GM12875 (cell line): ENCODE measurements around the gene CROCC2.

Source experiments
- H3K4me3 ChIP-seq: one replicate; pipeline ENCODE4 v1.5.1; 2011; ENCODE audit warnings: low read depth, low read length, control low read depth
- CTCF ChIP-seq: IDR thresholded peaks from 2 replicates; pipeline ENCODE4 v1.5.1; 2011; ENCODE audit warnings: low read depth, mild to moderate bottlenecking, control low read depth, inconsistent platforms, low read length, moderate library complexity, borderline replicate concordance; ENCODE audit not compliant: insufficient read depth

Gene CROCC2

GRCh38 chr2:240982821-240983281 is 76.7 kb downstream of the CROCC2 start:
- TF ChIP-seq CTCF, result no peak
- no peak overlapping the region for H3K4me3 ChIP-seq

DNA sequence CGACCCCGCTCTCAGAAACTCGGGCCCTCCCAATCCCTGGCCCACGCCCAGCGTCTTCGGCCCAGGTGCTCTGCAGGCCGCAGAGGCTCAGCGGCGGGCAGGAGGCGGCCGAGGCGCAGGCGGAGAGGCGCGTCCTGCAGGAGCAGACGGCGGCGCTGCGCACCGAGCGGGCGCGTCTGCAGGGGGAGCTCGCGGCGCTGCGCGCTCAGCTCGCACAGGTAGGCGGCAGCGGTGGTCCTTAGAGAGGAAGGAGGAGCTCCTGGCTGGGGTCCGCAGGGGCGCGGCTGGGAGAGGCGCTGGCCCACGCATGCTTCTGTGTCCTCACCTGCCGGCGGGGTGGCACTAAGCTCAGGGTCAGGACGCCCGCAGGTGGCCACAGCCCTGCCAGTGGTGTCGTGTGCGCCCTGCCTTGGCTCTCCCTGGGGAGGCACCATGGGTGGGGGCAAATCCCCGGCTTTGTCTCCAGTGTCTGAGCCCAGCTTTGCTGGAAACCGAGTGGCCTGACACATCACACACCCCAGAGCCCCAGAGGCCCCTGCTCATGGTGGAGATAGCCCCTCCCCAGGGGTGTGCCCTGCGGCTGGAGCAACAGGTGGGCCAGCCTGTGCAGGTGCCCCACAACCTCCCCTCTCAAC is 77.3 kb downstream of the CROCC2 start:
- peak; percentile 94 for TF ChIP-seq CTCF
- H3K4me3 ChIP-seq, result no peak overlapping the region

GRCh38 chr2:240983996-240984498 is 77.9 kb downstream of the CROCC2 start:
- TF ChIP-seq CTCF, result no peak
- H3K4me3 ChIP-seq, result no peak overlapping the region

DNA sequence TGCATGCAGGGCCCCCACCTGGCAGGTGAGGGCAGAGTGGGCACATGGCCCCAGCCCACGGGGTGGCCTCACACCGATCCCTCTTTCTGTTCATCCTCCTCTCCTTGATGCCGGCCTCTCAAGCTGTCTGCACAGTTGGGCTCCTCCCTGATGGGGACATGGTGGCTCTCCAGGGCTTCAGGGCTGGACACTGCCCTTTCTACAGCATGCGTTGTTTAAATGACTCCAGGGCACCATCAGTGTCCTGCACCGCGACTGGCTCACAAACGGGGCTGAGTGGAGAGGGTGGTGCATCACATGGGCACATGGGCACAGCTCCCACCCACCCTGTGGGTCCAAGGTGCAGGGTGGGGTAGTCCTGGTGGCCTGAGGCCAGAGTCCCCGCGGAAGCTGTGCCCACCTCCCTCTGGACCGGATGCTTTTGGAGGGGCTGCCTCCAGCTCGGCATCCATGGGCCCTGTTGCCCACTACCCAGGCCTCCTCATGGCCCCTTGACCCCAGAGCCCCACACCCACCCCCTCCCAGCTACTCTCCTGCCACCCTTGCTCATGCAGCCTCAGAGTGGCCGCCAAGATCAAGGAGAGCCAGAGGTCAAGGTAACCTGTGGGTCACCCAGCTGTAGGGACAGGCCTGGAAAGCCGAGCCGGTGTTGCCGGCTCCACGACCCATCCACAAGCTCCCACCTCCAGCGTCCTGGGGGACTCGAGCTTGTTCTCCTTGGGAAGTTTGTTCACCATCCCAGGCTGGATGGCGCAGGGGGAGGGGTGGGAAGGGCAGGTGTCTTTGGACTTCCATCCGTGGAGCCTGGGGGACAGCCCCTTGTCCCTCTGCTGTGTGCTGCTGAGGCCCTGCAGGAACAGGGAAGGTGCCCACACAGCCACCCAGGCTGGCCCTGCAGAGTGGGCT is 80.0 kb downstream of the CROCC2 start:
- no peak overlapping the region for H3K4me3 ChIP-seq
- TF ChIP-seq CTCF, result no peak

GRCh38 chr2:240986787-240987411 is 80.8 kb downstream of the CROCC2 start:
- no peak overlapping the region for H3K4me3 ChIP-seq
- no peak for TF ChIP-seq CTCF

GRCh38 chr2:240987588-240987987 is 81.5 kb downstream of the CROCC2 start:
- no peak overlapping the region for H3K4me3 ChIP-seq
- TF ChIP-seq CTCF, result no peak
